Measurements from ENCODE around the gene SLC4A2.

- TF ChIP-seq CTCF (conservative IDR thresholded peaks at IDR 0.05; ENCODE audit: low read length) (no peak), EZH2phosphoT487 (IDR thresholded peaks at IDR 0.05; ENCODE audit: borderline replicate concordance, low read depth, low read length) (no peak)
These were observed 60.5 kb downstream of the SLC4A2 start for GRCh38 chr7:151119902-151120301.

Measured in OCI-LY7 (cell line).